ENCODE results near the gene GHRL.

Gene GHRL

GRCh38 chr3:10289077-10289476 is 3.7 kb downstream of the GHRL start:
- H3K9ac ChIP-seq (ENCODE audit: low read length): no peak overlapping the region

DNA sequence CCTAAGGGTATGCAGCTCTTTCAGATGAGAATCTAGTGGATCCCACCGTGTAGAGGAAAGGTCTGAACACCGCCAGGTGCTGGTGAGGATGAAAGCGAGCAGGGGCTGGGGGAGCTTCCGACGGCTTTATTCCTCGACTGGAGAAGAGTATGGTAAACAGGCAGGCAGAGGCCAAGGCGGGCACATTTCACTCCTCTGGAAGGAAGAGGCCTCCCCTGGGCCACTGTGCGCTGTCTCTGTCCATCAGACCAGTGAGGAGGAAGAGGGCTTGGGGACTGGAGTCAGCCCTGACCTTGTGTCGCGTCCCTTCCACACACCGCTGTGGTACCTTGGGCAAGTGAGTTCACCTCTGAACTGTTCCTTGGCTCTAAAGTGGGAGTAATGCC is 4.2 kb downstream of the GHRL start:
- Histone ChIP-seq H3K27ac (ENCODE audit: low read depth, low read length) (no peak overlapping the region), H3K36me3 (ENCODE audit: control insufficient read depth, insufficient read depth, low read length) (peaks cover 18% of the 10 kb centered on the region)

More at GRCh38 chr3:10289077-10289476, 3.7 kb downstream of the GHRL start:
- H3K36me3 ChIP-seq (ENCODE audit: control insufficient read depth, insufficient read depth, low read length): peaks cover 13% of the 10 kb centered on the region
- H3K27me3 ChIP-seq (ENCODE audit: control insufficient read depth, insufficient read depth, low read length): no peaks in the 10 kb centered on the region
- H3K4me3 ChIP-seq (ENCODE audit: low read length): no peak overlapping the region
- no peaks in the 10 kb centered on the region for H3K4me1 ChIP-seq (ENCODE audit: control insufficient read depth, insufficient read depth, low read length)
- H3K27ac ChIP-seq (ENCODE audit: low read depth, low read length): no peak overlapping the region

DNA sequence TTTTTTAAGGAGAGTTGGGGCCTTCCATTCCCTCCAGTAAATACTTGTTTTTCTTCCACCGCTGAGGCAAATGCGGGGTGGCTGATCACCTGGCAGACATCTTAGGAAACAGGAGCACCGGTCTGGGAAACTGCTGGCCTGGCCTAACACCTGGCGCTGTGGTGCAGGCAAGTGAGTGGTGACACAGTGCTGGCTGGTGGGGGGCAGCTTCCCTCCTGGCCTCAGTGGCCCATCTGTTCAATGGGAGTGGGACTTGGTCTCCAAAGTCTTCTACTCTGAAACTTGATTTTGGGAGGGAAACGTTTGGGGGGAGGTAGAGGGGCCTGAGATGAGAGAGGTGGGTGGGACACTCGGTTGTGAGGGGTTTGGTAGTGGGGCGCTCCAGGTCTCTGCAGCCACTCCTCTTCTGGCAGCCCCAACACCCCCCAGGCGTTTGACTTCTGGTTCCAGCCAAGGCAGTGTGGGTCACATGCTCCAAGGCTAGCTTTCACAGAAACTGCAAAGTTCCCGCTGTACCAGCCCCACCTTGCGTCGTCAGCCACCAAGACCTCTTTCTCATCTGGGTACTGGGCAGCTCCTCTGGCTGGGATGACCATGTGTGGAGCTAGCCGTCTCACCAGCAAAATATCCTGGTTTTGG is 4.7 kb downstream of the GHRL start:
- no peak overlapping the region for H3K9ac ChIP-seq (ENCODE audit: low read length)
- no peaks in the 10 kb centered on the region for H3K4me1 ChIP-seq (ENCODE audit: control insufficient read depth, insufficient read depth, low read length)
- H3K27ac ChIP-seq (ENCODE audit: low read depth, low read length): no peak overlapping the region
- H3K27me3 ChIP-seq (ENCODE audit: control insufficient read depth, insufficient read depth, low read length): no peaks in the 10 kb centered on the region
- peaks cover 19% of the 10 kb centered on the region for H3K36me3 ChIP-seq (ENCODE audit: control insufficient read depth, insufficient read depth, low read length)
- no peak overlapping the region for H3K4me3 ChIP-seq (ENCODE audit: low read length)

More for the DNA sequence above, 4.2 kb downstream of the GHRL start:
- Histone ChIP-seq H3K9ac (ENCODE audit: low read length) (no peak overlapping the region), H3K4me3 (ENCODE audit: low read length) (no peak overlapping the region), H3K27me3 (ENCODE audit: control insufficient read depth, insufficient read depth, low read length) (no peaks in the 10 kb centered on the region), H3K4me1 (ENCODE audit: control insufficient read depth, insufficient read depth, low read length) (no peaks in the 10 kb centered on the region)

DNA sequence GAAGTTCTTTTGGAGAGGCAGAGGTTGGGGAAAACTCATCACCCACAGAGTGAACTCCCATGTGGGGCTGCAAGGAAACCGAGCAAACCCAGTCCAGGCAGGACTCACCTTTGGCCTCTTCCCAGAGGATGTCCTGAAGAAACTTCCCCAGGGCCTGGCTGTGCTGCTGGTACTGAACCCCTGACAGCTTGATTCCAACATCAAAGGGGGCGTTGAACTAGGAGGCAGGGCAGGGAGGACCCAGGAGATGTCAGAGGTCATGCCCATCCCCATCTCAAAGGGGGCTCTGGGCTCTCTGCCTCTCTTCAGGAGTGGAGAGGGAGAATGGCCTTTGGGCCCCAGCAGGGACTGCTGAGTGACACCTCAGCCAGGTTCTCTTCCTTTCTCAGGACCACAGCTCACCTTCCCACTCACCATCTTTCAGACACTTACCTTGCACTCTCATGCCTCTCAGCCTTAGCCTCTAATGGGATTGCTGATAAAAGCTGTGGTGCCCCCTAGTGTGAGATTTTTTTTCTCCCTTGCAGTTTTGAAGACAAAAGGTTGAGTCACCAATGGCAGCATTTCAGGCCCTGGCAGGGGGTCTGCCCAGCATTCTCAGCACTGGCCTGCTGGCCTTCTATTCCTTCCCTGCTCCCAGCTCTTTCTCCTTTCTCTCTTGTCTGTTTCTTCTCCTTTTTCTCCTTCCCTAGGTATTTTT is 6.0 kb downstream of the GHRL start:
- H3K4me3 ChIP-seq (ENCODE audit: low read length): no peak overlapping the region
- no peaks in the 10 kb centered on the region for H3K27me3 ChIP-seq (ENCODE audit: control insufficient read depth, insufficient read depth, low read length)
- no peak overlapping the region for H3K9ac ChIP-seq (ENCODE audit: low read length)
- H3K36me3 ChIP-seq (ENCODE audit: control insufficient read depth, insufficient read depth, low read length): peaks cover 19% of the 10 kb centered on the region
- no peak overlapping the region for H3K27ac ChIP-seq (ENCODE audit: low read depth, low read length)
- no peaks in the 10 kb centered on the region for H3K4me1 ChIP-seq (ENCODE audit: control insufficient read depth, insufficient read depth, low read length)

GRCh38 chr3:10286133-10286524 is 6.6 kb downstream of the GHRL start:
- Histone ChIP-seq H3K27me3 (ENCODE audit: control insufficient read depth, insufficient read depth, low read length) (no peaks in the 10 kb centered on the region), H3K27ac (ENCODE audit: low read depth, low read length) (no peak overlapping the region), H3K4me1 (ENCODE audit: control insufficient read depth, insufficient read depth, low read length) (no peaks in the 10 kb centered on the region), H3K9ac (ENCODE audit: low read length) (no peak overlapping the region), H3K36me3 (ENCODE audit: control insufficient read depth, insufficient read depth, low read length) (peaks cover 19% of the 10 kb centered on the region), H3K4me3 (ENCODE audit: low read length) (no peak overlapping the region)

GRCh38 chr3:10285272-10286132 is 7.2 kb downstream of the GHRL start:
- no peaks in the 10 kb centered on the region for H3K4me1 ChIP-seq (ENCODE audit: control insufficient read depth, insufficient read depth, low read length)
- no peak overlapping the region for H3K4me3 ChIP-seq (ENCODE audit: low read length)
- peaks cover 25% of the 10 kb centered on the region for H3K36me3 ChIP-seq (ENCODE audit: control insufficient read depth, insufficient read depth, low read length)
- H3K27me3 ChIP-seq (ENCODE audit: control insufficient read depth, insufficient read depth, low read length): no peaks in the 10 kb centered on the region
- H3K27ac ChIP-seq (ENCODE audit: low read depth, low read length): no peak overlapping the region
- no peak overlapping the region for H3K9ac ChIP-seq (ENCODE audit: low read length)

- Histone ChIP-seq H3K4me3 (ENCODE audit: low read length) (no peak overlapping the region), H3K9ac (ENCODE audit: low read length) (no peak overlapping the region), H3K27me3 (ENCODE audit: control insufficient read depth, insufficient read depth, low read length) (no peaks in the 10 kb centered on the region), H3K36me3 (ENCODE audit: control insufficient read depth, insufficient read depth, low read length) (peaks cover 30% of the 10 kb centered on the region), H3K4me1 (ENCODE audit: control insufficient read depth, insufficient read depth, low read length) (no peaks in the 10 kb centered on the region), H3K27ac (ENCODE audit: low read depth, low read length) (no peak overlapping the region)
Measured at GRCh38 chr3:10284496-10284895, 8.3 kb downstream of the GHRL start.

DNA sequence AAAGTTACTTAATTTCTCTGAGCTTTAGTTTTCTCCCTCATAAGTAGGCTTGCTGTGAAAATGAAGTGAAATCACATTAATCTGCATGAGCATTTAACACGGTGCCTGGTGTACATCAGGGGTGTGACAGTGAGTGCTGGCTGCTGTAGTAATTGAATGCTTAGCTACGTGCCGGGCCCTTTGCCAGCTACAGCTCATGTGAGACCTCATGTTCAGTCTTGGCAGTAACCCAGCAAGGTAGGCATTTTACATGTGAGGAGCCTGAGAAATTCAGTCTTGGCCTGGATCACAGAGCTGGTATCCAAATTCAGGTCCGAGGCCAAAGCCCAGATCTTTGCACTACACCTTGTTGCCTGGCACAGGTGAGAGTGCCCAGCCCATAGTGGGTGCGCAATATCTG is 9.1 kb downstream of the GHRL start:
- no peaks in the 10 kb centered on the region for H3K27me3 ChIP-seq (ENCODE audit: control insufficient read depth, insufficient read depth, low read length)
- H3K4me1 ChIP-seq (ENCODE audit: control insufficient read depth, insufficient read depth, low read length): no peaks in the 10 kb centered on the region
- H3K27ac ChIP-seq (ENCODE audit: low read depth, low read length): no peak overlapping the region
- H3K36me3 ChIP-seq (ENCODE audit: control insufficient read depth, insufficient read depth, low read length): peaks cover 32% of the 10 kb centered on the region
- H3K4me3 ChIP-seq (ENCODE audit: low read length): no peak overlapping the region
- no peak overlapping the region for H3K9ac ChIP-seq (ENCODE audit: low read length)

- no peaks in the 10 kb centered on the region for H3K27me3 ChIP-seq (ENCODE audit: control insufficient read depth, insufficient read depth, low read length)
- no peak overlapping the region for H3K4me3 ChIP-seq (ENCODE audit: low read length)
- H3K36me3 ChIP-seq (ENCODE audit: control insufficient read depth, insufficient read depth, low read length): peaks cover 29% of the 10 kb centered on the region
- no peak overlapping the region for H3K9ac ChIP-seq (ENCODE audit: low read length)
- H3K27ac ChIP-seq (ENCODE audit: low read depth, low read length): no peak overlapping the region
- no peaks in the 10 kb centered on the region for H3K4me1 ChIP-seq (ENCODE audit: control insufficient read depth, insufficient read depth, low read length)
Measured at GRCh38 chr3:10281951-10282350, 10.8 kb downstream of the GHRL start.

DNA sequence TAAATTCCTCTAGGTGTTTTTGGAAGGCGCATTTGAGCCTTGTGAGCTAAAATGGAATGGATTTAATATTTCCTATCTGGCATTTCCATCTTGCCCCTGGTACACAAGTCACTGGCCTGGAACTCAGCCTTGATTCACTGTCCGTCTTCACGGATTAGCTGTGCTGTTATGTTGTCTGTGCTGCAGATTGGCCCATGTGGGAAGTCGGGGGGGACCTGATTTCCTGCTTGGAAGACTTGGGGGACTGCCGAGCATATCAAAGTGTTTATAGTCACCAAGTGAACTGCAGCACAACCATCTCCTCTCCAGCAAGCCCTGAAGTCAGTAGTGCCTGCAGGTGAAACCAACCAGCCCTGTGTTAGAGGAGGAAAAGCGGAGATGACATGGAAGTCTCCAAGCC is 12.2 kb downstream of the GHRL start:
- H3K4me1 ChIP-seq (ENCODE audit: control insufficient read depth, insufficient read depth, low read length): no peaks in the 10 kb centered on the region
- H3K4me3 ChIP-seq (ENCODE audit: low read length): no peak overlapping the region
- peaks cover 34% of the 10 kb centered on the region for H3K36me3 ChIP-seq (ENCODE audit: control insufficient read depth, insufficient read depth, low read length)
- no peak overlapping the region for H3K27ac ChIP-seq (ENCODE audit: low read depth, low read length)
- H3K9ac ChIP-seq (ENCODE audit: low read length): no peak overlapping the region
- no peaks in the 10 kb centered on the region for H3K27me3 ChIP-seq (ENCODE audit: control insufficient read depth, insufficient read depth, low read length)

DNA sequence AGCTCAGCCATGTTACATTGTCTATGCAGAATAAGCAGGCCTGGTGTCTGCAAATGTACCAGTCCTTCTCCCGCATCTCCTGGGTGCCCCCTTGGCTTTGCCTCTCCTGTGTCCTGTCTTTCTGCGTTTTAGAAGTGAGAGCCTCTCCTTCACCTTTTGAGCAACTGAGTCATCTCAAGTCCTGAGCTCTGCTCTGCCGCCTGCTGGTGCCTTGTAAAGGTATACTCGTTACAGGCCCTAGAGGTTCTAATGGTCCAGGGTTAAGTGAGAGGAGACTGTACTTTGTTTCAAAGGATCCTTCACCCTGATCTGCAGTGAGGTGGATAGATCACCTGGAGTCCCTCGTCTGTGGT is 12.6 kb downstream of the GHRL start:
- Histone ChIP-seq H3K27me3 (ENCODE audit: control insufficient read depth, insufficient read depth, low read length) (no peaks in the 10 kb centered on the region), H3K4me1 (ENCODE audit: control insufficient read depth, insufficient read depth, low read length) (no peaks in the 10 kb centered on the region), H3K4me3 (ENCODE audit: low read length) (no peak overlapping the region), H3K9ac (ENCODE audit: low read length) (no peak overlapping the region), H3K27ac (ENCODE audit: low read depth, low read length) (no peak overlapping the region), H3K36me3 (ENCODE audit: control insufficient read depth, insufficient read depth, low read length) (peaks cover 34% of the 10 kb centered on the region)

GRCh38 chr3:10279384-10280176 is 13.2 kb downstream of the GHRL start:
- Histone ChIP-seq H3K27me3 (ENCODE audit: control insufficient read depth, insufficient read depth, low read length) (no peaks in the 10 kb centered on the region), H3K4me3 (ENCODE audit: low read length) (no peak overlapping the region), H3K4me1 (ENCODE audit: control insufficient read depth, insufficient read depth, low read length) (no peaks in the 10 kb centered on the region), H3K27ac (ENCODE audit: low read depth, low read length) (no peak overlapping the region), H3K36me3 (ENCODE audit: control insufficient read depth, insufficient read depth, low read length) (peaks cover 34% of the 10 kb centered on the region), H3K9ac (ENCODE audit: low read length) (no peak overlapping the region)
